ENCODE data around the gene RBM19. TPM values are rescaled to one million over a fixed set of nuclear protein-coding genes. Genes with fewer than 3 reads are reported as not detected.
A peak's percentile ranks its signal among the peaks of the same experiment; 100 is the strongest.

Gene RBM19, protein sequence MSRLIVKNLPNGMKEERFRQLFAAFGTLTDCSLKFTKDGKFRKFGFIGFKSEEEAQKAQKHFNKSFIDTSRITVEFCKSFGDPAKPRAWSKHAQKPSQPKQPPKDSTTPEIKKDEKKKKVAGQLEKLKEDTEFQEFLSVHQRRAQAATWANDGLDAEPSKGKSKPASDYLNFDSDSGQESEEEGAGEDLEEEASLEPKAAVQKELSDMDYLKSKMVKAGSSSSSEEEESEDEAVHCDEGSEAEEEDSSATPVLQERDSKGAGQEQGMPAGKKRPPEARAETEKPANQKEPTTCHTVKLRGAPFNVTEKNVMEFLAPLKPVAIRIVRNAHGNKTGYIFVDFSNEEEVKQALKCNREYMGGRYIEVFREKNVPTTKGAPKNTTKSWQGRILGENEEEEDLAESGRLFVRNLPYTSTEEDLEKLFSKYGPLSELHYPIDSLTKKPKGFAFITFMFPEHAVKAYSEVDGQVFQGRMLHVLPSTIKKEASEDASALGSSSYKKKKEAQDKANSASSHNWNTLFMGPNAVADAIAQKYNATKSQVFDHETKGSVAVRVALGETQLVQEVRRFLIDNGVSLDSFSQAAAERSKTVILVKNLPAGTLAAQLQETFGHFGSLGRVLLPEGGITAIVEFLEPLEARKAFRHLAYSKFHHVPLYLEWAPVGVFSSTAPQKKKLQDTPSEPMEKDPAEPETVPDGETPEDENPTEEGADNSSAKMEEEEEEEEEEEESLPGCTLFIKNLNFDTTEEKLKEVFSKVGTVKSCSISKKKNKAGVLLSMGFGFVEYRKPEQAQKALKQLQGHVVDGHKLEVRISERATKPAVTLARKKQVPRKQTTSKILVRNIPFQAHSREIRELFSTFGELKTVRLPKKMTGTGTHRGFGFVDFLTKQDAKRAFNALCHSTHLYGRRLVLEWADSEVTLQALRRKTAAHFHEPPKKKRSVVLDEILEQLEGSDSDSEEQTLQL
- total RNA-seq (2022): 22.0 and 29.2 TPM in 2 replicates
- Bru-seq, nascent RNA: percentile 60 among the genes with signal in this experiment
- percentile 58 among the genes with signal in this experiment for BruChase-seq, experiment 1, labeled RNA remaining after a 6-hour chase
- BruChase-seq, experiment 2, labeled RNA remaining after a 2-hour chase: percentile 52 among the genes with signal in this experiment
- long read RNA-seq, full-length matches to known transcripts: 63 of 96 reads
- long read RNA-seq, partial matches to known transcripts: 6 of 96 reads
- long read RNA-seq, other reads (novel, unspliced or antisense): 27 of 96 reads

GRCh38 chr12:113965951-113966797 lies at the start of gene RBM19:
Gene RBM19 (minus strand): TSS chr12:113966325. CDS start chr12:113966227, 98 bp downstream.
- H3K27me3 Mint-ChIP-seq (ENCODE audit: insufficient read depth, unreplicated experiment): no peaks in the 10 kb centered on the region
- POLR2A ChIA-PET: interaction anchor here (0.6 to 1.0 kb wide), 5 partner anchors 8 to 480 kb away, joined by 3 to 5 read pairs (median 4); no protein-coding TSS in a partner anchor
- peak; percentile 99 for DNase-seq (ENCODE audit: unreplicated experiment)
- peak; percentile 89 for TF ChIP-seq CTCF (IDR thresholded peaks at IDR 0.05; ENCODE audit: unreplicated experiment)
- peak within 1 kb of the TSS; percentile 98 for H3K27ac Mint-ChIP-seq (ENCODE audit: low read depth, unreplicated experiment)
- peak within 1 kb of the TSS; percentile 98 for H3K4me3 Mint-ChIP-seq (ENCODE audit: unreplicated experiment)
- BruUV-seq (replicated peaks): TSS peak; percentile 74
- peaks cover 27% of the 10 kb centered on the region for H3K4me1 Mint-ChIP-seq (ENCODE audit: insufficient read depth, unreplicated experiment)
- no peaks in the 10 kb centered on the region for H3K9me3 Mint-ChIP-seq (ENCODE audit: unreplicated experiment)
- peaks cover 14% of the 10 kb centered on the region for H3K36me3 Mint-ChIP-seq (ENCODE audit: insufficient read depth, unreplicated experiment)
- intact Hi-C loops (cut with micrococcal nuclease): loop anchor here (1.0 kb wide), 1 partner anchor 542 kb away; no protein-coding TSS in a partner anchor
- CTCF ChIA-PET: interaction anchor here (0.6 to 2.2 kb wide), 36 partner anchors 8 to 1952 kb away, joined by 3 to 26 read pairs (median 3); no protein-coding TSS in a partner anchor

GRCh38 chr12:114015851-114016250 lies 49.7 kb upstream of the RBM19 start:
- H3K27ac Mint-ChIP-seq (ENCODE audit: low read depth, unreplicated experiment): no peak overlapping the region
- H3K4me3 Mint-ChIP-seq (ENCODE audit: unreplicated experiment): no peak overlapping the region
- ChIA-PET POLR2A (no interaction called here), CTCF (interaction anchor here (0.7 to 2.2 kb wide), 4 partner anchors 35 to 1710 kb away, joined by 3 to 5 read pairs (median 4); no protein-coding TSS in a partner anchor)
- no peaks in the 10 kb centered on the region for H3K36me3 Mint-ChIP-seq (ENCODE audit: insufficient read depth, unreplicated experiment)
- peaks cover 16% of the 10 kb centered on the region for H3K27me3 Mint-ChIP-seq (ENCODE audit: insufficient read depth, unreplicated experiment)
- H3K4me1 Mint-ChIP-seq (ENCODE audit: insufficient read depth, unreplicated experiment): peaks cover 12% of the 10 kb centered on the region
- no peaks in the 10 kb centered on the region for H3K9me3 Mint-ChIP-seq (ENCODE audit: unreplicated experiment)
- BruUV-seq (replicated peaks): no TSS peak
- DNase-seq (ENCODE audit: unreplicated experiment): no peak
- TF ChIP-seq CTCF (IDR thresholded peaks at IDR 0.05; ENCODE audit: unreplicated experiment): no peak
- intact Hi-C loops (cut with micrococcal nuclease): loop anchor here (2.0 kb wide), 1 partner anchor 197 kb away; no protein-coding TSS in a partner anchor

DNA sequence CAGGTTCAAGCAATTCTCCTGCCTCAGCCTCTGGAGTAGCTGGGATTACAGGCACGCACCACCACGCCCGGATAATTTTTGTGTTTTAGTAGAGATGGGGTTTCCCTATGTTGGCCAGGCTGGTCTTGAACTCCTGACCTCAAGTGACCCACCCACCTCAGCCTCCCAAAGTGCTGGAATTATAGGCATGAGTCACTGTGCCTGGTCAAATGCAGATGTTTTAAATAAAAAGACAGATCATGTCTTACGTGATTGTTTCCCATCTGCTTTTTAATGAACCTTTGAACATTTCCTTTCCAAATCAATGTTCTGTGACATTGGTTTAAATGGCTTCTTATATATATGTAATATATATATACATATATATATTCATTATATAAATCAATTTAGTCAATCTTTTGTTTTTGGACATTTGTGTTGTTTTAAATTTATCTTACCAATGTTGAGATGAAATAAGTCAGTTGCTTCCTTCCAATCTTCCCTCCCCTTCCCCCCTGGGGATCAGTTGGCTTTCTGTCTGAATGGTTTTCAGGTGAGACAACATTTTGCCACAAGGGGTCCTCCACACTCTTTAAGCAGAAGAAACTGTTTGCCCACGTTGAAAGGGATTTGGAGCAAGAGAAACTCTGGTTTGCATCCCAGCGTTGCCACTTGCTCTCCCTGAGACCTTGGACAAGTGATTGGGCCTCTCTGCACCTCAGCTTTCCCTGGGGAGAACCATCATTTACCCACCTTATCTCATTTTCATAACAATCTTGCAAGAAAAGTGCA lies 47.6 kb upstream of the RBM19 start:
- H3K36me3 Mint-ChIP-seq (ENCODE audit: insufficient read depth, unreplicated experiment): no peaks in the 10 kb centered on the region
- no peaks in the 10 kb centered on the region for H3K9me3 Mint-ChIP-seq (ENCODE audit: unreplicated experiment)
- no TSS peak for BruUV-seq (replicated peaks)
- peak; percentile 45 for DNase-seq (ENCODE audit: unreplicated experiment)
- intact Hi-C loops (cut with micrococcal nuclease): loop anchor here (1.0 to 2.0 kb wide), 3 partner anchors 199 to 495 kb away; no protein-coding TSS in a partner anchor
- no peak overlapping the region for H3K27ac Mint-ChIP-seq (ENCODE audit: low read depth, unreplicated experiment)
- POLR2A ChIA-PET: no interaction called here
- H3K27me3 Mint-ChIP-seq (ENCODE audit: insufficient read depth, unreplicated experiment): peaks cover 35% of the 10 kb centered on the region
- H3K4me3 Mint-ChIP-seq (ENCODE audit: unreplicated experiment): no peak overlapping the region
- peaks cover 8% of the 10 kb centered on the region for H3K4me1 Mint-ChIP-seq (ENCODE audit: insufficient read depth, unreplicated experiment)
- peak; percentile 31 for TF ChIP-seq CTCF (IDR thresholded peaks at IDR 0.05; ENCODE audit: unreplicated experiment)
- CTCF ChIA-PET: interaction anchor here (0.5 to 2.2 kb wide), 5 partner anchors 11 to 623 kb away, joined by 3 to 5 read pairs (median 3); no protein-coding TSS in a partner anchor
